ENCODE measurements around the gene DDRGK1.

- no peak for TF ChIP-seq CTCF (IDR thresholded peaks at IDR 0.05)
- no peak for TF ChIP-seq POLR2A (IDR thresholded peaks at IDR 0.05)
Observed at GRCh38 chr20:3164763-3165410, 39.6 kb downstream of the DDRGK1 start.

Data from tibial nerve (tissue), 3 donors.